Measurements from ENCODE around the gene P2RX4. TPM values are rescaled to one million over a fixed set of nuclear protein-coding genes. Genes with fewer than 3 reads are reported as not detected.

Gene P2RX4
- total RNA-seq, 2 donors from 2014 or later: 11.5 to 21.1 TPM

DNA sequence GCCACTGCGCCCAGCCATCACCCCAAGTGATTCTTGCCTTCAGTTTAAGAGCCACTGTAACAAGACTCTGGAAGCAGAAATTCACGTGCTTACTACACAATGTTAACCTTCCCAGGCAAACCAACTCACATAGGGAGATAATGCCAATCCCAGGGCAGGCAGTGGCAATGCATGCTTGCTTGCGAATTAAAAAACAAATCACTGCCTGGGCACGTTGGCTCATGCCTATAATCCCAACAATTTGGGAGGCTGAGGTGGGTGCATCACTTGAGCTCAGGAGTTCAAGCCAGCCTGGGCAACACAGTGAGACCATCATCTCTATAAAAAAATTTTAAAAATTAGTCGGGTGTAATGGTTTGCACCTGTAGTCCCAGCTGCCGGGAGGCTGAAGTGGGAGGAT is 37.8 kb upstream of the P2RX4 start:
- no peak overlapping the region for H3K27ac Mint-ChIP-seq
- no peaks in the 10 kb centered on the region for H3K9me3 Mint-ChIP-seq
- no peak for DNase-seq
- H3K4me1 ChIP-seq (ENCODE audit: control insufficient read depth, insufficient read depth, low read length): no peaks in the 10 kb centered on the region
- no peak overlapping the region for H3K9ac ChIP-seq (ENCODE audit: extremely low read depth, low read length, poor library complexity, severe bottlenecking)
- peaks cover 1% of the 10 kb centered on the region for H3K4me1 Mint-ChIP-seq
- H3K4me3 Mint-ChIP-seq: no peak overlapping the region
- H3K36me3 Mint-ChIP-seq (ENCODE audit: low read depth): no peaks in the 10 kb centered on the region
- TF ChIP-seq, protein P1, sequence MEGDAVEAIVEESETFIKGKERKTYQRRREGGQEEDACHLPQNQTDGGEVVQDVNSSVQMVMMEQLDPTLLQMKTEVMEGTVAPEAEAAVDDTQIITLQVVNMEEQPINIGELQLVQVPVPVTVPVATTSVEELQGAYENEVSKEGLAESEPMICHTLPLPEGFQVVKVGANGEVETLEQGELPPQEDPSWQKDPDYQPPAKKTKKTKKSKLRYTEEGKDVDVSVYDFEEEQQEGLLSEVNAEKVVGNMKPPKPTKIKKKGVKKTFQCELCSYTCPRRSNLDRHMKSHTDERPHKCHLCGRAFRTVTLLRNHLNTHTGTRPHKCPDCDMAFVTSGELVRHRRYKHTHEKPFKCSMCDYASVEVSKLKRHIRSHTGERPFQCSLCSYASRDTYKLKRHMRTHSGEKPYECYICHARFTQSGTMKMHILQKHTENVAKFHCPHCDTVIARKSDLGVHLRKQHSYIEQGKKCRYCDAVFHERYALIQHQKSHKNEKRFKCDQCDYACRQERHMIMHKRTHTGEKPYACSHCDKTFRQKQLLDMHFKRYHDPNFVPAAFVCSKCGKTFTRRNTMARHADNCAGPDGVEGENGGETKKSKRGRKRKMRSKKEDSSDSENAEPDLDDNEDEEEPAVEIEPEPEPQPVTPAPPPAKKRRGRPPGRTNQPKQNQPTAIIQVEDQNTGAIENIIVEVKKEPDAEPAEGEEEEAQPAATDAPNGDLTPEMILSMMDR (conservative IDR thresholded peaks at IDR 0.05): no peak
- H3K9me3 ChIP-seq (ENCODE audit: control insufficient read depth, low read length): no peaks in the 10 kb centered on the region
- WGBS, 2 experiments (ENCODE audit: insufficient coverage in 1 of 2, insufficient read length in 1 of 2): 95 to 100% methylated on average over 2 to 6 of the region's 6 CpGs
- H3K4me3 ChIP-seq (ENCODE audit: low read length): no peak overlapping the region
- H3K27me3 Mint-ChIP-seq (ENCODE audit: insufficient read depth): peaks cover 84% of the 10 kb centered on the region
- H3K27ac ChIP-seq (ENCODE audit: low read depth, low read length): no peak overlapping the region
- H3K36me3 ChIP-seq (ENCODE audit: control insufficient read depth, insufficient read depth, low read length): no peaks in the 10 kb centered on the region
- peaks cover 98% of the 10 kb centered on the region for H3K27me3 ChIP-seq (ENCODE audit: control insufficient read depth, insufficient read depth, low read length, poor library complexity, severe bottlenecking)

DNA sequence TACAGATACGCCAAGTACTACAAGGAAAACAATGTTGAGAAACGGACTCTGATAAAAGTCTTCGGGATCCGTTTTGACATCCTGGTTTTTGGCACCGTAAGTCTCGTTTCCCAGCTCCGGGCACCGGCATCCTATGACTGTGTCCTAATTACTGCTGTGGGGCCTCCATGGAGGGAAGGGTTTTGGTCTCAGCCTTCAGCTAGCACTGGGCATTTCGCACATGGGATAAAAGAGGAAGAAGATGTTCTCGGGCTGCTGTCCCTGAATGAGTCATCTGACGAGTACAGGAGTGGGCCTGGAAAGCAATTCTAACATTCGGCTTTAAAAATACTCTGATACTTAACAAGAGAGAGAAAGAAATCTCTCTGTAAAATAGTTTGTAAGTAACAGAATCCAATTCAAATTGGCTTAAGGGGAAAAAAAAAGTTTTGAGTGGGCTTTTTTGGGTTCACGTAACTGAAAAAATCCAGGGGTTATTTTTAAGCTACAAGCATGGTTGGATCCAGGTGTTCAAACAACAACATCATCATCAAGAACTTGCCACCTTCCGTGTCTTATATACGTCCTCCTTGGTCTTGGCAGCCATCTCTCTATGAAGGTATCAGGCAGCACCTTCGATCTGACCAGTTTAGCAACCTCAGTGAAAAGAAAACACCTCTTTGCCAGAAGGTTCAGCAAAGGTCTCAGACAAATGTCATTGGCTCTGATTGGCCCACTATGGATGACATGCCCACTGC is 34.4 kb upstream of the P2RX4 start:
- H3K4me3 ChIP-seq (ENCODE audit: low read length): no peak overlapping the region
- H3K4me3 Mint-ChIP-seq: no peak overlapping the region
- no peaks in the 10 kb centered on the region for H3K36me3 Mint-ChIP-seq (ENCODE audit: low read depth)
- peaks cover 3% of the 10 kb centered on the region for H3K4me1 Mint-ChIP-seq
- no peak for DNase-seq
- no peaks in the 10 kb centered on the region for H3K9me3 Mint-ChIP-seq
- peaks cover 59% of the 10 kb centered on the region for H3K27me3 Mint-ChIP-seq (ENCODE audit: insufficient read depth)
- no peaks in the 10 kb centered on the region for H3K9me3 ChIP-seq (ENCODE audit: control insufficient read depth, low read length)
- no peak overlapping the region for H3K9ac ChIP-seq (ENCODE audit: extremely low read depth, low read length, poor library complexity, severe bottlenecking)
- TF ChIP-seq, protein P1 (conservative IDR thresholded peaks at IDR 0.05): no peak
- no peak overlapping the region for H3K27ac ChIP-seq (ENCODE audit: low read depth, low read length)
- H3K27me3 ChIP-seq (ENCODE audit: control insufficient read depth, insufficient read depth, low read length, poor library complexity, severe bottlenecking): peaks cover 67% of the 10 kb centered on the region
- H3K36me3 ChIP-seq (ENCODE audit: control insufficient read depth, insufficient read depth, low read length): no peaks in the 10 kb centered on the region
- H3K4me1 ChIP-seq (ENCODE audit: control insufficient read depth, insufficient read depth, low read length): no peaks in the 10 kb centered on the region
- no peak overlapping the region for H3K27ac Mint-ChIP-seq
- 93 to 96% methylated on average over 11 to 15 of the region's 16 CpGs for WGBS, 2 experiments (ENCODE audit: insufficient coverage in 1 of 2, insufficient read length in 1 of 2)

DNA sequence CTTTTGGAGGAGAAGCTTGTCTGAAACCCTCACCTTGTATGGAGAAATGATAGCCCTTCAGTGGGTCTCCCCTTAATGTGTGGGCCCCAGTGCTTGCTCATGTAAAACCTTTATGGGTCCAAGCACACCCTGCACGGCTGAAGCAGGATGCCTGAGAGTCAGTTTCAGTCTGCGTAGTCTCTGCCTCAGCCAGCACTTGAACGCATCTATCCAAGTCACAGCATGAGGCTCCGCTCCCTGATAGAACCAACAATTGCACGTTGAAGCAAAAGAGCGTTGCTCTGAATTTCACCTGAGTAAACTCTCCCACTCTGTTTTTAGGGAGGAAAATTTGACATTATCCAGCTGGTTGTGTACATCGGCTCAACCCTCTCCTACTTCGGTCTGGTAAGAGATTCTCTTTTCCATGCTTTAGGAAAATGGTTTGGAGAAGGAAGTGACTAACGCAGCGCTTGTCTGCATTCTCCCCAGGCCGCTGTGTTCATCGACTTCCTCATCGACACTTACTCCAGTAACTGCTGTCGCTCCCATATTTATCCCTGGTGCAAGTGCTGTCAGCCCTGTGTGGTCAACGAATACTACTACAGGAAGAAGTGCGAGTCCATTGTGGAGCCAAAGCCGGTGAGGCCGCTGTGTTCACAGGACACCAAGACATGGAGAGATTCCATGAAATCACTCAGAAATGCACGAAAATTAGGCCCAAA is 33.0 kb upstream of the P2RX4 start:
- H3K27ac Mint-ChIP-seq: no peak overlapping the region

More for the DNA sequence above, 33.0 kb upstream of the P2RX4 start:
- Mint-ChIP-seq H3K9me3 (no peaks in the 10 kb centered on the region), H3K4me3 (no peak overlapping the region), H3K27me3 (ENCODE audit: insufficient read depth) (peaks cover 46% of the 10 kb centered on the region), H3K36me3 (ENCODE audit: low read depth) (no peaks in the 10 kb centered on the region), H3K4me1 (peaks cover 3% of the 10 kb centered on the region)
- Histone ChIP-seq H3K4me1 (ENCODE audit: control insufficient read depth, insufficient read depth, low read length) (no peaks in the 10 kb centered on the region), H3K27me3 (ENCODE audit: control insufficient read depth, insufficient read depth, low read length, poor library complexity, severe bottlenecking) (peaks cover 54% of the 10 kb centered on the region), H3K36me3 (ENCODE audit: control insufficient read depth, insufficient read depth, low read length) (no peaks in the 10 kb centered on the region), H3K4me3 (ENCODE audit: low read length) (no peak overlapping the region), H3K9ac (ENCODE audit: extremely low read depth, low read length, poor library complexity, severe bottlenecking) (no peak overlapping the region), H3K27ac (ENCODE audit: low read depth, low read length) (no peak overlapping the region), H3K9me3 (ENCODE audit: control insufficient read depth, low read length) (peaks cover 2% of the 10 kb centered on the region)
- TF ChIP-seq, protein P1 (conservative IDR thresholded peaks at IDR 0.05): no peak
- WGBS, 2 experiments (ENCODE audit: insufficient coverage in 1 of 2, insufficient read length in 1 of 2): 83 to 85% methylated on average over 18 to 19 of the region's 19 CpGs
- no peak for DNase-seq
